ENCODE results near the gene CMBL. TPM values are rescaled to one million over a fixed set of nuclear protein-coding genes. Genes with fewer than 3 reads are reported as not detected.
A peak's percentile ranks its signal among the peaks of the same experiment; 100 is the strongest.
"Not testable (repeated sequence)": the region's sequence is repeated elsewhere in the genome, so short reads cannot be mapped to it uniquely, and the experiment has no call there.

CMBL gene
- total RNA-seq, 1 donor from 2014 or later, result 42.9 TPM

DNA sequence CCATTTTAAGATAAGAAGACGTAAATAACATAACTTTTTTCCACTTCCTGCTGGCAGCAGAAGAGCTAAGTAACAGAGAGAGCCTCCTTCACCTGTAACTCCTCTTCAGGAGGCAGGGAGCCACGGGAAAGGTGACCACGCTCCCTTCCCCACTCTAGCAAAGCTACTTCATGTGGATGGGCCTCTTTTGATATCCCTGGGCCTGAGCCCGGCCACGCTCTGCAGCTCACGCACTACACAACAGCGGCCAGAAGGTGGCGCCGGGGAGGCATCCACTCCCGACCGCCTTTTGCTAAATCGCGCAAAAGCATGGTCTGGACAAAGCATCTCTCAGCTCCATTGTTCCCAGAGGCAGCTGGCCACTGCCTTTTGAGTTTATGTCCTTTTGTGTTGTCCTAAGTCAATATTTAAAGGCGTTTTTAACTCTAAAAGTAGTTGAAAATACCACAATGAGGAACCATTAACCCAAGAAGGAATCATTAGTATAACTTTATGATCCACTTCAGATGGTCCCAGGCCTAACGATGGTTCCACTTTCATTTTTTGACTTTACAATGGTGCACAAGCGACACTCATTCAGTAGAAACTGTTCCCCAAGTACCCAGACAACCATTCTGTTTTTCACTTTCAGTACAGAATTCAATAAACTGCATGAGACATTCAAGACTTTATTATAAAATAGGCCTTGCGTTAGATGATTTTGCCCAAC lies 23.6 kb downstream of the CMBL start:
- DNase-seq, result peak; percentile 91

DNA sequence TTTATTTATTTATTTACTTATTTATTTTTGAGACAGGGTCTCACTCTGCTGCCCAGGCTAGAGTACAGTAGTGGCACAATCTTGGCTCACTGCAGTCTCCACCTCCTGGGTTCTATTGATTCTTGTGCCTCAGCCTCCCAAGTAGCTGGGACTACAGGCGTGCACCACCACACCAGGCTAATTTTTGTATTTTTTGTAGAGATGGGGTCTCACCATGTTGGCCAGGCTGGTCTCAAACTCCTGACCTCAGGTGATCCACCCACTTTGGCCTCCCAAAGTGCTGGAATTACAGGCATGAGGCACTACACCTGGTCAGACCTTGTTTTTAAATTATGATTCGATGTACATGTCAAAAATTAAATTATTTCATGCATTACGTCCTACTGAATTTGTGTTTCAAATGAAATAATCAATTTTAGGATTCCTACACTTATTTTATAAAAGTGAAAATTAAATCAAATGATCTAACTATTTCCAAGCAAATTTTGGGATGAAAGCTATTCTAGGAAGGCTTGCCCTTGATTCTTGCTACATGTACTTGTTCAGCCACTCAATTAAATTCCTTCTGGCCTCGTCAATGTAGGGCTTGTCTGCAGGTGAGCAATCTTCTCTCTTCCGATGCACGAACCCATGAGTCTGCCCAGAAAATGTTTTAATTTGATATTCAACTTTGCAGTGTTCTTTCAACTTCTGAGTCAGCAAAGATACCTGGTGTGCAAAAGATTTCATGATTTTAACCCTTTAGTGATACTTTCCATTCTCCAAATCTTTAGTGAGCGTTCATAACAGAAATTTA lies 27.6 kb downstream of the CMBL start:
- DNase-seq, result no peak

DNA sequence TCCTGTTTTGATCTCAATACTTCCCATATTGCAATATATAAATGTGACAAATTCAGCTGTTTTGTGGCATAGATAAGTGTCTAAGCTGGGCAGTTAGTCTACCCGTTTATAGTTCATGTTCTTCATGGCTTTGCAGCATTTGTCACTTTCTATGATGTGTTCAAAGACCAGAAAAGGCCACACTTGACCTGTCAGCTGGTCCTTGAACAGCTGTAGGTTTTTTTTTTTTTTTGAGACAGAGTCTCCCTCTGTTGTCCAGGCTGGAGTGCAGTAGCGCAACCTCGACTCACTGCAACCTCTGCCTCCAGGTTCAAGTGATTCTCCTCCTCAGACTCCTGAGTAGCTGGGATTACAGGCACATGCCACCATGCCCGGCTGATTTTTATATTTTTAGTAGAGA lies 28.4 kb downstream of the CMBL start:
- peak; percentile 38 for DNase-seq

DNA sequence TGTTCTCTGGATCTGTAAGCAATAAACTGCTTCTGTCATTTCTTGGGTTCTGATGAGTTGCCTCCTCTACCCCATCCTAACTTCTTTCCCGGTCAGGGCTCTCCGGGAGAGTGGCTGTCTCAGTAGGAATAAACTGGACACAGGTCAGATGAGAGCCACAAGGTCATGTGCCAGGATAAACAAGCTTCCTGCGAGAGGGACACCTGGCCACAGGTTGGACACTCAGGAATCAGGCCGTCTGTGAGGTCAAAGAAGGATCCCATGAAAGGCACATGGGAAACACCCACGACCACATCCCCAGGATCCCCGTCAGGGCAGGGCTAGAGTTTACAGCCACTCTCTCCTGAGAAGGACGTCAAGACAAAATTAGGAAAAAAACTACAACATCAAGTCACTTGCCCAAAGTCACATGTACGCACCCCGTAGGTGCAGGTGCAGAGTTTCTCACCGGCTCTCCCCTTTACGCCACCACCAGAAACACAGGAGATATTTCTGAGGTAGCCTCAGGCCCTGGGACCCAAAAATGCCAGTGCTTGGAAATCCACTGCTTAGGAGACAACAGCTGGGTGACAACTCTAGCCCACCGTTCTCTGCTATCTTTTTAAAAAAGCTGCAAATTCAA lies 28.9 kb downstream of the CMBL start:
- no peak for DNase-seq

DNA sequence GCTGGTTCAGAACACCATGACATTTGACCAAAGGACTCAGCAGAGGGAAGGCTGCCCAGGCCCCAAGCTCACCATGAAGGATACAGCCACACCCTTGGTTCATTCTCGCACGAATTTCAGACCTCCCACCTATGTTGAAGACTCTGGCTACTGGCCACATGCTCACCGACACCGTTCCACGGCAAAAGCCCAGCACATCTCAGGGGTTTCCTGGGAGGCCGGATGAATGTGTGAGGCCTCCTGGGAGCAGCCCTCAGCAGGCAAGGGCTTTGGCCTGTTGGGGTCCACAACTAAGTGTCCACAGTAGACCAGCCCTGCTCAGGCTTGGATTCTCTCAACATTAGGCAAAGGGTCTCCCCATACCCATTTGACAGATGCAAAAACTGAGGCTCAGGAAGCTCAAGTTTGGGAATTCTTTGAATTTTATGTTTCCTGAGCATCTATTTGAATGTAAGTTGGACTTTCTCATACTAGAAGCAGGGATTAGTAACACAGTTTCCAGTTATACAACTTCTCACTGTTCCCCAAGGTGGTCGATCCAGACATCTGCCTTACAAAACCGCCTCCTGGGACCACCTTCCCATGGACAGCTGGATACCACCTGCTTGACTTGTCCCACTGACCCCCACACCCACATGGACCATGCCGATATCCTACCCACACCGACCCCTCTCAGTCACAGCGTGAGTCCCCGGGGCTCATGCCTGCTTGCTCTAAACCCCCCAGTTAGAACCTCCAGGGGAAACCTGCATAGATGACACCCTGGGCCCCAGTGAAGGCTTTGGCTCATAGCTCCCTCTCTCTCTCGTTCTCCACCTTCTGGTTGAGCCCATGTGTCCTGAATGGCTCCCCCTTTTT lies 29.7 kb downstream of the CMBL start:
- no peak for DNase-seq

DNA sequence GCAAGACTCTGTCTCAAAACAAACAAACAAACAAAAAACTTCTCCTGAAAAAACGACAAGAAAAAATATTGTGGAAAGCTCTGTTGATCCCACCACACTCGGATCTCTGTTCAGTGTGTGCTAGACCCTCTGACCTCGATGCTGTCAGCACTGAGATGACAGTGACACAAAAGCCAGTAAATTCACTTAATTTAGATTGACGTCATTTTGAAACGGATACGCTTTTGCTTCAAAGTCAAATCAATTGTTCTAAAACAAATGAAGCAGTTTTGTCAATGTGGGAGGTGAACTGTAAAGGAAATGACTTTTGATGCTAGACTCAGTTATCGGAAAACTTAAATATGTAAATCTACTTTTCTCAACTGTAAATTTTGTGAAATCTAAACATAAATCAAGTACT lies 31.0 kb downstream of the CMBL start:
- DNase-seq, result no peak

DNA sequence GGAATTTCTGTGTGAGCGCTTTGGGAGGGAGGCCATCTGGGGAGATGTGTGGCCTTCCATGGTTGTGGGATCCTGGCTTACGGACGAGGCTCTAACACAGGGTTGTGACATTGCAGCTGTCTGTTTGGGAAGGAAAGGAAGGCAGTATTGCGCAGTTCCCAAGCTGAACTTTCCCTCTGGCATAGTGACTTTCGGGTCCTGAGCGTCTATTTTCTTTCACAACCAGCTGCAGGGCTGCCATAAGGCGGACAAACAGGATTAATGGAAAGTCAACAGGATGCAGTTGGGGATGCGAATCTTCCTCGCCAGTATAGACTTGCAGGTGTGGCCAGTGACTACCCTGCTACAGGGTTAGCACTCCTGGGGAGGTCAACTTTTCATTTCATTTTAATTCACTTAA lies 31.7 kb downstream of the CMBL start:
- no peak for DNase-seq

DNA sequence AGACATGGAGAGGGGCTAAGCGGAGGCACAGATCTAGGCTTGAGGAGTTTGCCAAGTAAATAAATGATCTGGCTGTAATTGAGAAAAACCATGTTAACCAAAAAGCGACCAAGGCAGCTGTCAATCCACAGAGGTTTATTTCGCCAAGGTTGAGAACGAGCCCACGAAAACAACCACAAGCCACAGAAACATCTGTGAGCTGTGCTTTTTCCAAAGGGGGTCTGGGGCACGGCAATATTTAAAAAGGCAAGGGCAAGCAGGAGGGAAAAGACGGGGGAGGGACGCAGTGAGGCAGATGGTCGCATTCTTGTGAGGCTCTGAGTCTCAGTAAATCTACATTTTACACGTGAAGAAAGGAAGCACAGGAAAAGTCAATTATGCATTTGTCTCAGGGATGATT lies 32.2 kb downstream of the CMBL start:
- DNase-seq, result no peak

DNA sequence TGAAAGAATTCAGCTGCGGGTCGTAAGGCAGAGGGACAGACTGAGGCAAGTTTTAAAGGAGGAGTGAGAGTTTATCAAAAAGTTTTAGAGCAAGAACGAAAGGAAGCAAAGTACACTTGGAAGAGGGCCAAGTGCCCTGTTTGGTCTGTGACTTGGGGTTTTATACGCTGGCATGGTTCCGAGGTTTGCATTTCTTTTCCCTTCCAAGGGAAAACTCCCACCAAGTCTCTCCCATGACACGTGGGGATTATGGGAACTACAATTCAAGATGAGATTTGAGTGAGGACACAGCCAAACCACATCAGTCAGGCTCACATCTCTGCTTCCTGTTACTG lies 34.9 kb downstream of the CMBL start:
- DNase-seq, result not testable (repeated sequence)

DNA sequence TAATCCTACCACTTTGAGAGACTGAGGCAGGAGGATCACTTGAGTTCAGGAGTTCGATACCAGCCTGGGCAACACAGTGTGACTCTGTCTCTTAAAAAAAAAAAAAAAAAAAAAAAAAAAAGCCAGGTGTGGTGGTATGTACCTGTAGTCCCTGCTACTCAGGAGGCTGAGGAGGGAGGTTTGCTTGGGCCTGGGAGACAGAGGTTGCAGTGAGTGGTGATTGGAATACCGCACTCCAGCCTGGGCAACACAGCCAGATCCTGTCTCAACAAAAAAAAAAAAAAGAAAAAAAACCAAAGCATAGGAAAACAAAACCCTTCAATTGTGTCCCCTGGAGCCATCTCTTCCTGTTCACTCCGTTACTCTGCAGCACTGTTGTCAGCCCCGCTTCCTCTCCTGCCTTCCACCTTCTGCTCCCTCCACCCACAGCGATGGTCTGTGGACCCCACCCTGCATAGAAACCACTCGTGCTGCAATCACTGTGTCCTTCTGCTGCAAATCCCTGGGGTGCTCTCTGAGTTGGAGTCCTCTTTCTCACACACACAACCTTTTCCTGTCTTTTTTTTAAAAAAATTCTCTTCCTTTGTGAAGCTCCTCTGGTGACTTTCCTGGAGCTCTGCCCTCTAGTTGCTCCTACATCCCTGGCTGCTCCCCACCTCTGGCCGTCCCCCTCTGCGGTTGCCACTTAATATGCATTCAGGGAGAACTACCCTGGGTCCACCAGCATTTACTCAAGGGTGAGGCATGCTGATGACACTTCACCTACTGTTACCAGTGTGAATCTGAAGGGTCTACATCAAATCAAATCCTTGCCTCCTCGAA lies 35.4 kb downstream of the CMBL start:
- no peak for DNase-seq

DNA sequence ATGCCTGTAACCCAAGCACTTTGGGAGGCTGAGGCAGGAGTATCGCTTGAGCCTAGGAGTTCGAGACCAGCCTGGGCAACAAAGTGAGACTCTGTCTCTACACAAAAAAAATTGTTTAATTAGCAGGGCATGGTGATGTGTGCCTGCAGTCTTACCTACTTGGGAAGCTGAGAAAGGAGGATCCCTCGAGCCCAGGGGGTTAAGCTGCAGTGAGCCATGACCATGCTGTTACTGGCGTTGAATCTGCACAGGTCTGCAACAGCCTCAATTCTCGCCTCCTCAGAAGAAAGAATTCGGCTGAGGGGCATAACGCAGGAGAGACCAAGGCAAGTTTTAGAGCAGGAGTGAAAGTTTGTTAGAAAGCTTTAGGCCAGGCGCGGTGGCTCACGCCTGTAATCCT lies 39.6 kb downstream of the CMBL start:
- no peak for DNase-seq

DNA sequence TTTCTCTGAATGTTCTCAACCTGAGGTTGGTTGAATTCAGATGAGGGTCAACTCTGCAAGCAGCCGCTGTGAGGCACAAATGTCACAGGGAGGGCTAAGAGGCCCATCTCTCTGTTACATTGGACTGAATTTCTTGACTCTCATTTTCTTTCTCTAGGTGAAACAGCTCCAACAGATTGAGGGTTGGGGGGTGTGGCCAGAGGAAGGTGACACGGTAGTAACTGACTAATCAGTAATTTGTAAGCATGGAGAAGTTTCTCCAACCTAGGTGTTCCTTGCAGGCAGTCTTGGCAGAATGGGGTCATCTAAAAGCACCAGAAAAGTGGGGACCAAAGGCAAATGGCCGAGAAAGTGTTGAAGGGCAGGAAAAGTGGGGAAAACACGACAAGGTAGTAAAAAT lies 40.9 kb downstream of the CMBL start:
- no peak for DNase-seq

DNA sequence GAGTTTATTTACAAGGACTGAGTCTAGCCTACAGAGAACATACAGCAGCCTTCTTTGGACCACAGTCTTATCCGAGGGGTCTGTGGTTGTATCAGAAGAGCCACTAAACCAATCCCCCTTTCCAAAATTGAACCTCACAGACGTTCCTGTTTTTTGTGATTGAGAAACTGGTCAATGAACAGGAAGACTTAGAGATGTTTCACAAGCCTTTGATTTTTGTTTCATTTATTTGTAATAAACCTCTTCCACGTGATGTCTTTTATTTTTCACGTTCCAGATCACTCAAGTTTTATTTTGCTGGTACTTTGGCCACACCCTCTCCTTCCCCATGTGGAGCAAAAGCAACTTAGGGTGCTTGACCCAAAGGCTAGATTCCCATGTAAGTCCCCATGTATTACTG lies 41.6 kb downstream of the CMBL start:
- no peak for DNase-seq

DNA sequence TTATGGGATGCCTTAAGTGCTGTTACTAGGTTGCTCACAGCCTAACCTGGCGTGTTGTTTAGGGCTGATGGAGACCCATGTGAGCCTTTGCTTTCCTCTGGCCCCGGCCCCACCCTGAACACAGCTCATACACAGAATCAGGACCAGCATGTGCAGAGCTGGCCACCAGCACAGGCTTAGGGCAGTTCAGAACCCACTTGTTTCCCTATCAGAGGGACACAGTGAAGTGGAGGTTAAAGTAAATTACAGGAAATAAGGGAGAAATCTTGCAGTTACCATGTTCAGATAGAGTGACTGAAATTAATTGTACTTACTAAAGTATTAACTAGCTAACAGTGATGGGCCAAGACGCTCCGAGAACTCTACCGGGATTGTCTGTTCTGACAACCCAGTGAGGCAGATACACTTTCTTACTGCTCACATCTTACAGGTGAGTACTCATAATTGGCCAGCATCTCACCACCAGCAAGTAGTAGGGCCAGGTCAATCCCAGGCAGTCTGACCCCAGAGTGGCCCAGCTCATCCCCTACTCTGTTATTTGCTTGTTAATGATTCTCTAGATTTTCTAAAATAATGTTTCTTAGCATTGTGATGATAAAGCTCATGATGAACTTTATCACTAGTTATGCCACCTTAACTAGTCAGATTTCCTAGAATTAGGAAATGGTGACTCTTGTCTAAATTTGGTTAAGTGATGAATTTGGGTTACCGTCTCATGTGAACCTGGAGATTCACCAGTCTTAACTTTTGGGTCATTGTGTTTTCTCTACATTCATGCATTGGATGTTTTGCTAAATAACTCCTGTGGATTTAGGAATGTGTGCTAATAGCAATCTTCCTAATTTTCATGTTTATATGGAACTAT lies 42.2 kb downstream of the CMBL start:
- DNase-seq, result no peak

DNA sequence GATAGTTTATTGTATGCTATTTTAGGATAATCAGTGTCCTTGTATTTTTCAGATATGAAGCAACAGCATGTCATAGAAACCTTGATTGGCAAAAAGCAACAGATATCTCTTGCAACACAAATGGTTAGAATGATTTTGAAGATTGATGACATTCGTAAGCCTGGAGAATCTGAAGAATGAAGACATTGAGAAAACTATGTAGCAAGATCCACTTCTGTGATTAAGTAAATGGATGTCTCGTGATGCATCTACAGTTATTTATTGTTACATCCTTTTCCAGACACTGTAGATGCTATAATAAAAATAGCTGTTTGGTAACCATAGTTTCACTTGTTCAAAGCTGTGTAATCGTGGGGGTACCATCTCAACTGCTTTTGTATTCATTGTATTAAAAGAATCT lies 43.1 kb downstream of the CMBL start:
- no peak for DNase-seq

DNA sequence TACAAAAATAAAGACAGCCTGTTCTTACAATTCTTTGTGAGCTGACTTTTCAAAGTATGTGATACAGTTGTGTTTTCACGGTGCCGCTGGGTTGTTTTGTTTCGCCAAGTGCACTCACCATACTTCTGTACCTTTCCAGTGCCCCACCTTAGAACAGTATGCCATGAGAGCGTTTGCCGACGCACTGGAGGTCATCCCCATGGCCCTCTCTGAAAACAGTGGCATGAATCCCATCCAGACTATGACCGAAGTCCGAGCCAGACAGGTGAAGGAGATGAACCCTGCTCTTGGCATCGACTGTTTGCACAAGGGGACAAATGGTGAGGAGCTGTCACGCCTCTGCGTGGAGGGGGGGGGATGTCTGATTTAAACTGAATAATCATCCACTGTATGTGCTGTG lies 44.7 kb downstream of the CMBL start:
- DNase-seq, result no peak

DNA sequence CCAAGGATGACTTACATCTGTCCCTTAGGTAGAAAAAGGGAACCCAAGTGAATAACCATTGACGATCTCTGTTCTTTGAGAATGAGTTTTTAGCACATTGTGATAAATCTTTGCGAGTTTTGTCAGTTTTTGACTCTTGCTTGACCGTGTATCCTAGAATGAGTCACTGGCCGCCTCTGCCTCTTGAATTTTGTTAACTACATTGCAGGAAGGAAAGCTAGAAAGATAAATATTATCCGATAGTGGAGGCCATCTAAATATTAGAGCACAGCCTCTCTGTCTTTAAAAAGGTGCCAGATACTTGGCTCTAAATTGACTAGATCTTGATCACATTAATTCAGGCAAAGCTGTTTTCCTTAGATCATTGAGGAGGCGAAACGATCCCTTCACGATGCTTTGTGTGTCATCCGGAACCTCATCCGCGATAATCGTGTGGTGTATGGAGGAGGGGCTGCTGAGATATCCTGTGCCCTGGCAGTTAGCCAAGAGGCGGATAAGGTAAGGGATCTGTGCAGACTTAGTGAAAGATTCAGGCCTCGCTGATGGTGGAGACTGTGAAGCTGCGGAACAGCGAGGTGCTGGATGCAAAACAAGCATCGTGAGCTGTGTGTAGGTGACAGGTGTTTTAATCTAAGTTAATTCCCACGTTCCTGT lies 45.5 kb downstream of the CMBL start:
- DNase-seq, result no peak

DNA sequence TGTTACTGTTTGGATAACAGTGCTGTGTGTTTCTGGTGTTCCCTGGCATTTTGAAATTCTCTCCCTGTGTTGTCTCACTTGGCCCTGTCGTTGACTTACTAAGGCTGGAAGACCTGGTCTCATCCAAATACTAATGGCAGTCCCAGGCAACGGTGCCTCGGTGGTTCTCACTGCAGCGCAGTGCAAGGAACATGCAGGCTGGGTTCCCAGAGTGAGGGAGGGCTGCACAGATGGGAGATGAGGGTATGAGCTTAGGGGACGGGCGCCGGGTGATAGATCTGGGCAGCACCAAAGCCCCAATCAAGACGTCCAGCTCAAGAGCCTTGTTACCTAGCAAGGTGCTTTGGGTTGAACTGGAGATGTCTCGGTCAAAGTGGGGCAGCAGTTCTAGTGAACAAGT lies 46.6 kb downstream of the CMBL start:
- DNase-seq, result no peak

DNA sequence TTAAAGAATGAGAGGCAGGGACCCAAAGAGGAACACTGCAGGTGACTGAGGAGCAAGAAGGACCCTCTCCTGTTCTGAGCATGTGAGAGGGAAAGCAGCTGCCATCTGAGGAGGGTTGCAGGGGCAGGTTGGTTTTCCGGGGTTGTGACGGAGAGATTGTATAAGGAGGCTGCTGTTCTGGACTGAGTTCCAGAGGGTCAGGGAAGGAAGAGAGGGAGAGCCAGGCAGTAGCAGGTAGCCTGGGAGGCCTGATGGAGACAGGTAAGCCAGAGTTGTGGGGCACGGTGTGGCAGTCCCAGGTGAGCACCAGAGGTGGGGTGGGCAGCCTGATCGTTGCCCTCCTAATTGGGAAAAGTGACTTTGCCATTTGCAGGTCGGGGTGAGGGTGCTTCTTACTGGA lies 47.8 kb downstream of the CMBL start:
- no peak for DNase-seq

DNA sequence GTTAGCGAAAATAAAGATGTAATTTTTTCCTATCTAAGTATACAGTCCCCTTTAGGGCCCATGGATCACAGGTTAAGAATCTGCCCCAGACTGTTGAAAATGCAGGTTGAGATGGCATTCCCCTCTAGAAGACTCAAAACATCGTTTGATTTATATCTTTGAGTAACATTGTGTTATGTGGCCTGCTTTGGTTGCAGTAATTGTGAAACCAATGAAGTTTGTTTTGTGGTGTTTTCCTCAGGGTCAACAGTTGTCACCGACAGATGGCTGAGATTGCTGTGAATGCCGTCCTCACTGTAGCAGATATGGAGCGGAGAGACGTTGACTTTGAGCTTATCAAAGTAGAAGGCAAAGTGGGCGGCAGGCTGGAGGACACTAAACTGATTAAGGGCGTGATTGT lies 49.8 kb downstream of the CMBL start:
- no peak for DNase-seq

Measured in tongue (tissue), 2 donors.